Astrocyte (in vitro differentiated cells and primary cell): ENCODE measurements around the gene NDUFS1. TPM values are rescaled to one million over a fixed set of nuclear protein-coding genes. Genes with fewer than 3 reads are reported as not detected.

Experiments
- DNase-seq: peaks from one replicate; pipeline ENCODE4 v3.0.0-alpha.2; 2010; ENCODE audit warnings: low read depth
- FAIRE-seq: peaks from 2 replicates; lab custom pipeline; 2011; peaks lifted over from hg19 to GRCh38; lab: Jason Lieb, UNC
- H2AFZ ChIP-seq: 2 replicates; pipeline ENCODE4 v1.6.0; 2012; ENCODE audit warnings: low read depth, low read length, inconsistent platforms
- H3K27ac ChIP-seq: 2 replicates; pipeline ENCODE4 v1.5.1; 2011; ENCODE audit warnings: low read depth, low read length, inconsistent platforms
- H3K27me3 ChIP-seq: 2 replicates; pipeline ENCODE4 v1.6.0; 2011; ENCODE audit warnings: low read length, inconsistent platforms; ENCODE audit not compliant: insufficient read depth
- H3K36me3 ChIP-seq: 2 replicates; pipeline ENCODE4 v1.5.1; 2011; ENCODE audit warnings: low read length, inconsistent platforms; ENCODE audit not compliant: insufficient read depth
- H3K4me1 ChIP-seq: 2 replicates; pipeline ENCODE4 v1.5.1; 2011; ENCODE audit warnings: low read length, inconsistent platforms; ENCODE audit not compliant: insufficient read depth
- H3K4me2 ChIP-seq: 2 replicates; pipeline ENCODE4 v1.6.0; 2012; ENCODE audit warnings: low read length, inconsistent platforms
- H3K4me3 ChIP-seq: 2 replicates; pipeline ENCODE4 v1.5.1; 2011; ENCODE audit warnings: low read depth, mild to moderate bottlenecking, low read length, inconsistent platforms; ENCODE audit not compliant: insufficient read depth
- H3K79me2 ChIP-seq: 2 replicates; pipeline ENCODE4 v1.6.0; 2012; ENCODE audit warnings: mild to moderate bottlenecking, low read length, inconsistent platforms; ENCODE audit not compliant: insufficient read depth
- H3K9ac ChIP-seq: 2 replicates; pipeline ENCODE4 v1.6.0; 2012; ENCODE audit warnings: mild to moderate bottlenecking, low read length, inconsistent platforms
- H3K9me3 ChIP-seq: 2 replicates; pipeline ENCODE4 v1.5.1; 2012; ENCODE audit warnings: low read depth, mild to moderate bottlenecking, low read length, inconsistent platforms; ENCODE audit not compliant: insufficient read depth
- H4K20me1 ChIP-seq: 2 replicates; pipeline ENCODE4 v1.6.0; 2012; ENCODE audit warnings: low read length, inconsistent platforms; ENCODE audit not compliant: insufficient read depth
- H3K27ac Mint-ChIP-seq: one replicate; pipeline ENCODE4 v1.8.0; 2021; ENCODE audit warnings: mild to moderate bottlenecking, mixed read lengths; ENCODE audit not compliant: unreplicated experiment
- H3K27me3 Mint-ChIP-seq: one replicate; pipeline ENCODE4 v1.8.0; 2021; ENCODE audit warnings: low read depth, mixed read lengths; ENCODE audit not compliant: unreplicated experiment
- H3K36me3 Mint-ChIP-seq: one replicate; pipeline ENCODE4 v1.8.0; 2021; ENCODE audit warnings: low read depth, mixed read lengths; ENCODE audit not compliant: unreplicated experiment
- H3K4me1 Mint-ChIP-seq: one replicate; pipeline ENCODE4 v1.8.0; 2021; ENCODE audit warnings: low read depth, mixed read lengths; ENCODE audit not compliant: unreplicated experiment
- H3K4me3 Mint-ChIP-seq: one replicate; pipeline ENCODE4 v1.8.0; 2021; ENCODE audit warnings: mild to moderate bottlenecking, moderate library complexity, mixed read lengths; ENCODE audit not compliant: unreplicated experiment
- H3K9me3 Mint-ChIP-seq: one replicate; pipeline ENCODE4 v1.8.0; 2021; ENCODE audit warnings: mild to moderate bottlenecking, mixed read lengths; ENCODE audit not compliant: unreplicated experiment
- CTCF ChIP-seq: IDR thresholded peaks from 2 replicates; pipeline ENCODE4 v1.5.1; 2011; ENCODE audit warnings: low read depth, mild to moderate bottlenecking, inconsistent platforms, low read length, moderate library complexity; ENCODE audit not compliant: insufficient read depth
- EZH2 ChIP-seq: IDR thresholded peaks from 2 replicates; pipeline ENCODE4 v1.6.1; 2012; ENCODE audit warnings: mild to moderate bottlenecking, low read length, inconsistent platforms; ENCODE audit not compliant: insufficient read depth
- total RNA-seq: library from RNA; stranded (reverse); gene quantifications from 2 replicates; pipeline ENCODE4 v1.2.1, GENCODE V29; 2021

Gene NDUFS1
- total RNA-seq, 1 donor from 2014 or later, result 100 TPM

DNA sequence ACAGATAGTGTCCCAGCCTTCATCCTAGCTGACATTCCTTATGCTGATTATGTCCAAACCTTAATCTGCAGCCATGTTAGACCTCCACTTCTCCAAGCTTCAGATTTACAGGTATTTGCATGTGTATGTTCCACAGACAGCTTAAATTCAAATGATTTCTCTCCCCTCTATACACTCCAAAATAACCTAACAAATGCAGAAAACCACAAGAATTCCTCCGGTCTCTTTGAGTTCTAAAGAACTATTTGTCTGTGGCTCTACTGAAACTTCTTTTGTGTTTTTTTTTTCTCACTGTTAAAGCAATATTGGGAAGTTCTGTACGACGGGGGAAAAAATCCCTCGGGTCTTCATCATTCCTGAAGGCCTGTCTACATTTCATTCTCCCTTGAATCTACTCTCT lies 8.6 kb downstream of the NDUFS1 start:
- Mint-ChIP-seq H3K36me3 (peaks cover 11% of the 10 kb centered on the region), H3K4me3 (no peak overlapping the region), H3K27me3 (no peaks in the 10 kb centered on the region), H3K9me3 (no peaks in the 10 kb centered on the region), H3K27ac (no peak overlapping the region), H3K4me1 (peaks cover 16% of the 10 kb centered on the region)
- Histone ChIP-seq H2AFZ (no peak overlapping the region), H3K79me2 (peaks cover 59% of the 10 kb centered on the region), H3K27ac (no peak overlapping the region), H4K20me1 (peaks cover 37% of the 10 kb centered on the region), H3K4me2 (no peak overlapping the region), H3K36me3 (peaks cover 38% of the 10 kb centered on the region), H3K27me3 (no peaks in the 10 kb centered on the region), H3K9ac (no peak overlapping the region), H3K4me3 (no peak overlapping the region), H3K9me3 (no peaks in the 10 kb centered on the region), H3K4me1 (no peaks in the 10 kb centered on the region)
- TF ChIP-seq CTCF, result no peak
- no peak for TF ChIP-seq EZH2
- FAIRE-seq (no peak), DNase-seq (no peak)

DNA sequence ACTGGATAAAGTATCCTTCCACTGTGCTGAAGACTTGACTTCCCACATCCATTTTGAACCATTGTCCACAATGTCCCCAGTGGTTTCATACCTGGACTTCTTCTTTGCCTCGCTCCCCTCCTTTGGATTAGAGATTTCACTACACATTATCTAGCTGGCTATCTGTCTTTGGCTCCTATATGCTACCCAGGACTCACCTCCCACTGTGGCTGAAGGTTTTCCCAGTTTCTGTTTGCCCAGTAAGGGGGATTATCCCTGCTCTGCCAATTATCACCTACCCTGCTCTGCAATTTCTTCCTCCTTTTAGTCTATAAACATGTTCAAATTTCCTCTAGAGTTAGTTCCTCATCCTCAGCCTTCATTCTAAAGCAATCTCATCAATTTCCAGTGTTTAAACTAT lies 9.1 kb downstream of the NDUFS1 start:
- H3K27me3 Mint-ChIP-seq, result no peaks in the 10 kb centered on the region
- no peak for DNase-seq
- peaks cover 39% of the 10 kb centered on the region for H4K20me1 ChIP-seq
- no peak overlapping the region for H3K4me2 ChIP-seq
- peaks cover 41% of the 10 kb centered on the region for H3K36me3 ChIP-seq
- no peaks in the 10 kb centered on the region for H3K27me3 ChIP-seq
- peaks cover 16% of the 10 kb centered on the region for H3K4me1 Mint-ChIP-seq
- no peak overlapping the region for H3K27ac ChIP-seq
- H3K9me3 Mint-ChIP-seq, result no peaks in the 10 kb centered on the region
- no peak overlapping the region for H2AFZ ChIP-seq
- no peak overlapping the region for H3K4me3 Mint-ChIP-seq
- TF ChIP-seq CTCF (no peak), EZH2 (no peak)
- no peak overlapping the region for H3K9ac ChIP-seq
- H3K4me1 ChIP-seq, result no peaks in the 10 kb centered on the region
- no peak for FAIRE-seq
- H3K9me3 ChIP-seq, result no peaks in the 10 kb centered on the region
- no peak overlapping the region for H3K4me3 ChIP-seq
- peaks cover 14% of the 10 kb centered on the region for H3K36me3 Mint-ChIP-seq
- no peak overlapping the region for H3K27ac Mint-ChIP-seq
- H3K79me2 ChIP-seq, result peaks cover 54% of the 10 kb centered on the region

GRCh38 chr2:206149330-206149729 lies 9.9 kb downstream of the NDUFS1 start:
- H2AFZ ChIP-seq, result no peak overlapping the region
- Mint-ChIP-seq H3K27me3 (no peaks in the 10 kb centered on the region), H3K36me3 (peaks cover 14% of the 10 kb centered on the region), H3K27ac (no peak overlapping the region), H3K4me3 (no peak overlapping the region), H3K4me1 (peaks cover 16% of the 10 kb centered on the region), H3K9me3 (no peaks in the 10 kb centered on the region)
- no peaks in the 10 kb centered on the region for H3K9me3 ChIP-seq
- H3K27me3 ChIP-seq, result no peaks in the 10 kb centered on the region
- no peak overlapping the region for H3K27ac ChIP-seq
- H3K36me3 ChIP-seq, result peaks cover 45% of the 10 kb centered on the region
- H3K79me2 ChIP-seq, result peaks cover 46% of the 10 kb centered on the region
- peaks cover 37% of the 10 kb centered on the region for H4K20me1 ChIP-seq
- H3K9ac ChIP-seq, result no peak overlapping the region
- no peak for DNase-seq
- H3K4me3 ChIP-seq, result no peak overlapping the region
- H3K4me1 ChIP-seq, result no peaks in the 10 kb centered on the region
- TF ChIP-seq EZH2 (no peak), CTCF (no peak)
- no peak overlapping the region for H3K4me2 ChIP-seq
- FAIRE-seq, result no peak
